HepG2 (cell line): Measurements from ENCODE around the gene PRUNE1. TPM values are rescaled to one million over a fixed set of nuclear protein-coding genes. Genes with fewer than 3 reads are reported as not detected.

ENCODE experiments used
- AKAP8 ChIP-seq: sonication (generic); formaldehyde crosslinking; IDR thresholded peaks from 2 replicates; pipeline ENCODE4 v1.5.1; 2020; ENCODE audit warnings: mild to moderate bottlenecking, missing genetic modification reagents
- CEBPZ ChIP-seq: IDR thresholded peaks from 2 replicates; pipeline ENCODE4 v1.6.1; 2012; ENCODE audit warnings: low read length, improper control_type of control experiment
- GTF3A ChIP-seq: sonication (generic); formaldehyde crosslinking; conservative IDR thresholded peaks from 2 replicates; pipeline ENCODE4 v1.4.0; 2020; ENCODE audit warnings: mild to moderate bottlenecking, missing genetic modification reagents
- HES4 ChIP-seq: sonication (generic); formaldehyde crosslinking; IDR thresholded peaks from 2 replicates; pipeline ENCODE4 v1.9.0; 2021; ENCODE audit warnings: mild to moderate bottlenecking, missing genetic modification reagents, borderline replicate concordance
- HOXA5 ChIP-seq: sonication (generic); formaldehyde crosslinking; IDR thresholded peaks from 2 replicates; pipeline ENCODE4 v1.4.0; 2020; ENCODE audit warnings: missing genetic modification reagents
- JUNB ChIP-seq: sonication (generic); formaldehyde crosslinking; IDR thresholded peaks from 2 replicates; pipeline ENCODE4 v1.8.0; 2022; ENCODE audit warnings: missing genetic modification reagents, mild to moderate bottlenecking, borderline replicate concordance
- KDM5B ChIP-seq: sonication (generic); formaldehyde crosslinking; IDR thresholded peaks from 2 replicates; pipeline ENCODE4 v1.4.0; 2020; ENCODE audit warnings: missing genetic modification reagents, mild to moderate bottlenecking, borderline replicate concordance
- MED1 ChIP-seq: sonication (generic); formaldehyde crosslinking; IDR thresholded peaks from 2 replicates; pipeline ENCODE4 v1.4.0; 2020; ENCODE audit warnings: missing genetic modification reagents
- RARA ChIP-seq: IDR thresholded peaks from 2 replicates; pipeline ENCODE4 v1.6.1; 2016; ENCODE audit warnings: missing genetic modification reagents, missing compliant biosample characterization
- STAT5B ChIP-seq: sonication (generic); formaldehyde crosslinking; IDR thresholded peaks from 2 replicates; pipeline ENCODE4 v1.4.0; 2020; ENCODE audit warnings: missing genetic modification reagents
- ZBTB4 ChIP-seq: sonication (generic); formaldehyde crosslinking; IDR thresholded peaks from 2 replicates; pipeline ENCODE4 v1.4.0; 2020; ENCODE audit warnings: missing genetic modification reagents, mild to moderate bottlenecking, borderline replicate concordance
- ZBTB8A ChIP-seq: sonication (generic); formaldehyde crosslinking; IDR thresholded peaks from 2 replicates; pipeline ENCODE4 v1.4.0; 2020; ENCODE audit warnings: mild to moderate bottlenecking, low read depth, missing genetic modification reagents, borderline replicate concordance
- ZFP36L2 ChIP-seq: sonication (generic); formaldehyde crosslinking; IDR thresholded peaks from 2 replicates; pipeline ENCODE4 v1.4.0; 2020; ENCODE audit warnings: missing genetic modification reagents
- ZNF275 ChIP-seq: sonication (generic); formaldehyde crosslinking; IDR thresholded peaks from 2 replicates; pipeline ENCODE4 v1.8.0; 2022; ENCODE audit warnings: missing genetic modification reagents, mild to moderate bottlenecking, inconsistent platforms, borderline replicate concordance
- ZNF331 ChIP-seq: sonication (generic); formaldehyde crosslinking; IDR thresholded peaks from 2 replicates; pipeline ENCODE4 v1.4.0; 2020; ENCODE audit warnings: missing genetic modification reagents
- ZNF333 ChIP-seq: sonication (generic); formaldehyde crosslinking; IDR thresholded peaks from 2 replicates; pipeline ENCODE4 v1.4.0; 2020; ENCODE audit warnings: mild to moderate bottlenecking, missing genetic modification reagents, borderline replicate concordance
- ZNF468 ChIP-seq: sonication (generic); formaldehyde crosslinking; IDR thresholded peaks from 2 replicates; pipeline ENCODE4 v1.8.0; 2022; ENCODE audit warnings: mild to moderate bottlenecking, moderate library complexity, missing genetic modification reagents
- ZNF672 ChIP-seq: sonication (generic); formaldehyde crosslinking; IDR thresholded peaks from 2 replicates; pipeline ENCODE4 v1.8.1; 2022; ENCODE audit warnings: missing genetic modification reagents
- ZNF713 ChIP-seq: sonication (generic); formaldehyde crosslinking; IDR thresholded peaks from 2 replicates; pipeline ENCODE4 v1.4.0; 2020; ENCODE audit warnings: mild to moderate bottlenecking, missing genetic modification reagents
- ZNF773 ChIP-seq: sonication (generic); formaldehyde crosslinking; IDR thresholded peaks from 2 replicates; pipeline ENCODE4 v1.4.0; 2020; ENCODE audit warnings: missing genetic modification reagents, borderline replicate concordance
- polyA plus RNA-seq, 8 experiments: library from polyadenylated mRNA; depleted of rRNA in 3 of 8; stranded (reverse) in 7 of 8; unstranded in 1 of 8; fragments of >200 nt; fragmentation: Illumina TruSeq in 4 of 8; extraction: Trizol in 4 of 8; gene quantifications; 2 replicates each; pipeline versions ENCODE4 v1.2.1 to v1.2.3, GENCODE V29; 2011 to 2016; ENCODE audit warnings: low read depth in 4 of 8, missing spikeins in 1 of 8, mixed read lengths in 1 of 8; ENCODE audit not compliant: insufficient read depth in 1 of 8
- total RNA-seq, 5 experiments: library from RNA; depleted of rRNA; stranded (reverse); fragments of >200 nt; fragmentation: Illumina TruSeq; extraction: Trizol; gene quantifications; 2 replicates each; pipeline ENCODE4 v1.2.3, GENCODE V29; 2016; ENCODE audit warnings: low read depth in 1 of 5

The PRUNE1 gene
- total and polyA plus RNA-seq, 2 of the 13 experiments (the other 11 are each of a cell fraction or from before 2014, with no cell fraction given), result 19.0 to 31.9 TPM

GRCh38 chr1:150970808-150971582 is 37.3 kb upstream of the PRUNE1 start (continued):
- no peak for TF ChIP-seq ZBTB4 (CRISPR knock-in tag)
- peak; percentile 89 for TF ChIP-seq ZNF331 (CRISPR knock-in tag)
- peak; percentile 66; the same call in 1 of the 2 replicates for TF ChIP-seq ZNF713 (CRISPR knock-in tag)
- TF ChIP-seq ZNF275, result no peak; the same call in 1 of the 2 replicates
- no peak for TF ChIP-seq JUNB
- TF ChIP-seq ZNF672, result no peak
- TF ChIP-seq HOXA5, result peak; percentile 71; the same call in 1 of the 2 replicates
- no peak for TF ChIP-seq ZNF468 (CRISPR knock-in tag)
- peak; percentile 93; the same call in 1 of the 2 replicates for TF ChIP-seq AKAP8
- TF ChIP-seq KDM5B (CRISPR knock-in tag), result 0 out of 2 replicates have a peak, but pooled peaks have one; percentile 29
- no peak for TF ChIP-seq ZBTB8A (CRISPR knock-in tag)
- TF ChIP-seq HES4 (CRISPR knock-in tag), result 0 out of 2 replicates have a peak, but pooled peaks have one; percentile 14
- no peak for TF ChIP-seq CEBPZ
- TF ChIP-seq ZFP36L2 (CRISPR knock-in tag), result no peak
- peak; percentile 89 for TF ChIP-seq MED1
- no peak; the same call in 1 of the 2 replicates for TF ChIP-seq GTF3A
- no peak for TF ChIP-seq STAT5B (CRISPR knock-in tag)
- peak; percentile 92 for TF ChIP-seq RARA
- no peak for TF ChIP-seq ZNF333 (CRISPR knock-in tag)
- TF ChIP-seq ZNF773 (CRISPR knock-in tag), result no peak
